Measurements from ENCODE around the gene JAKMIP1.

GRCh38 chr4:6071191-6071958, 129.0 kb downstream of the JAKMIP1 start:
- TF ChIP-seq CTCF (conservative IDR thresholded peaks at IDR 0.05) (no peak), EZH2 (IDR thresholded peaks at IDR 0.05; ENCODE audit: low read depth) (no peak)

All from PC-9 (cell line).